ENCODE measurements around the gene MYL2. TPM values are rescaled to one million over a fixed set of nuclear protein-coding genes. Genes with fewer than 3 reads are reported as not detected.

The MYL2 gene
- total and polyA plus RNA-seq, 10 of the 15 experiments (the other 5 are each of a cell fraction or from before 2014, with no cell fraction given): 0.08 to 1.8 (median 0.57) TPM; not detected in 1

GRCh38 chr12:110885152-110885840 lies 35.1 kb downstream of the MYL2 start (continued):
- no peak for TF ChIP-seq E2F8 (IDR thresholded peaks at IDR 0.05; ENCODE audit: low read depth, partially characterized antibody)
- TF ChIP-seq TCF12 (IDR thresholded peaks at IDR 0.05; ENCODE audit: low read depth, low read length): no peak

- no peak for FAIRE-seq
- TF ChIP-seq PML (IDR thresholded peaks at IDR 0.05; ENCODE audit: low read length) (no peak), ATF3 (IDR thresholded peaks at IDR 0.05; ENCODE audit: borderline replicate concordance, extremely low read depth, low read depth, low read length) (no peak), SMAD1 (IDR thresholded peaks at IDR 0.05; ENCODE audit: low read depth, partially characterized antibody) (no peak), FOS (IDR thresholded peaks at IDR 0.05; ENCODE audit: borderline replicate concordance, extremely low read depth, insufficient read length) (no peak), ZNF217 (IDR thresholded peaks at IDR 0.05) (no peak), ZSCAN29 (IDR thresholded peaks at IDR 0.05) (no peak), KLF5 (IDR thresholded peaks at IDR 0.05; ENCODE audit: partially characterized antibody) (no peak), RFX5 (IDR thresholded peaks at IDR 0.05; ENCODE audit: low read depth, low read length) (no peak)
- TF ChIP-seq, protein P1, sequence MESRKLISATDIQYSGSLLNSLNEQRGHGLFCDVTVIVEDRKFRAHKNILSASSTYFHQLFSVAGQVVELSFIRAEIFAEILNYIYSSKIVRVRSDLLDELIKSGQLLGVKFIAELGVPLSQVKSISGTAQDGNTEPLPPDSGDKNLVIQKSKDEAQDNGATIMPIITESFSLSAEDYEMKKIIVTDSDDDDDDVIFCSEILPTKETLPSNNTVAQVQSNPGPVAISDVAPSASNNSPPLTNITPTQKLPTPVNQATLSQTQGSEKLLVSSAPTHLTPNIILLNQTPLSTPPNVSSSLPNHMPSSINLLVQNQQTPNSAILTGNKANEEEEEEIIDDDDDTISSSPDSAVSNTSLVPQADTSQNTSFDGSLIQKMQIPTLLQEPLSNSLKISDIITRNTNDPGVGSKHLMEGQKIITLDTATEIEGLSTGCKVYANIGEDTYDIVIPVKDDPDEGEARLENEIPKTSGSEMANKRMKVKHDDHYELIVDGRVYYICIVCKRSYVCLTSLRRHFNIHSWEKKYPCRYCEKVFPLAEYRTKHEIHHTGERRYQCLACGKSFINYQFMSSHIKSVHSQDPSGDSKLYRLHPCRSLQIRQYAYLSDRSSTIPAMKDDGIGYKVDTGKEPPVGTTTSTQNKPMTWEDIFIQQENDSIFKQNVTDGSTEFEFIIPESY (IDR thresholded peaks at IDR 0.05): no peak
- TF ChIP-seq, protein P2, sequence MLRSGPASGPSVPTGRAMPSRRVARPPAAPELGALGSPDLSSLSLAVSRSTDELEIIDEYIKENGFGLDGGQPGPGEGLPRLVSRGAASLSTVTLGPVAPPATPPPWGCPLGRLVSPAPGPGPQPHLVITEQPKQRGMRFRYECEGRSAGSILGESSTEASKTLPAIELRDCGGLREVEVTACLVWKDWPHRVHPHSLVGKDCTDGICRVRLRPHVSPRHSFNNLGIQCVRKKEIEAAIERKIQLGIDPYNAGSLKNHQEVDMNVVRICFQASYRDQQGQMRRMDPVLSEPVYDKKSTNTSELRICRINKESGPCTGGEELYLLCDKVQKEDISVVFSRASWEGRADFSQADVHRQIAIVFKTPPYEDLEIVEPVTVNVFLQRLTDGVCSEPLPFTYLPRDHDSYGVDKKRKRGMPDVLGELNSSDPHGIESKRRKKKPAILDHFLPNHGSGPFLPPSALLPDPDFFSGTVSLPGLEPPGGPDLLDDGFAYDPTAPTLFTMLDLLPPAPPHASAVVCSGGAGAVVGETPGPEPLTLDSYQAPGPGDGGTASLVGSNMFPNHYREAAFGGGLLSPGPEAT (IDR thresholded peaks at IDR 0.05; ENCODE audit: low read depth): no peak
Observed at GRCh38 chr12:110883251-110883650, 37.1 kb downstream of the MYL2 start.

More at GRCh38 chr12:110883251-110883650, 37.1 kb downstream of the MYL2 start:
- in situ Hi-C loops (cut with MboI) (no loop called here), intact Hi-C loops (cut with micrococcal nuclease; ENCODE audit: unreplicated experiment) (loop anchor here (10.0 kb wide), 1 partner anchor 348 kb away; no protein-coding TSS in a partner anchor)
- H4K20me1 ChIP-seq (ENCODE audit: control insufficient read depth, insufficient read depth): no peaks in the 10 kb centered on the region
- ATAC-seq (no peak), DNase-seq (ENCODE audit: low read depth, low spot score) (no peak)
- no peak overlapping the region for H3K4me3 ChIP-seq
- H3K36me3 ChIP-seq (ENCODE audit: control insufficient read depth in 2 of 2, insufficient read depth in 2 of 2, low read length in 1 of 2): no peaks in the 10 kb centered on the region
- H3K27ac ChIP-seq (ENCODE audit: control insufficient read depth, insufficient read depth): no peak overlapping the region
- H3K4me1 ChIP-seq (ENCODE audit: control insufficient read depth, insufficient read depth, low read length): no peaks in the 10 kb centered on the region
- H3K9me3 ChIP-seq (replicated peaks; ENCODE audit: control insufficient read depth, insufficient read depth, low read length): no peaks in the 10 kb centered on the region
- CTCF ChIA-PET: interaction anchor here (2.9 kb wide), 1 partner anchor 11 kb away, joined by 16 read pairs; no protein-coding TSS in a partner anchor
- SMC1A ChIA-PET (ENCODE audit: uncharacterized antibody, unreplicated experiment): interaction anchor here (0.6 to 1.3 kb wide), 2 partner anchors 53 to 178 kb away, joined by 3 to 4 read pairs; no protein-coding TSS in a partner anchor
- WGBS (ENCODE audit: insufficient coverage, insufficient replicate concordance, low lambda C conversion rate, missing lambda C conversion rate): 37% methylated on average over 4 of the region's 4 CpGs
- no peak overlapping the region for H3K4me2 ChIP-seq (ENCODE audit: control insufficient read depth, insufficient read depth)
- BruUV-seq (replicated peaks): no TSS peak
- H3K27me3 ChIP-seq (replicated peaks in 1 of 2; ENCODE audit: control insufficient read depth in 2 of 2, insufficient read depth in 2 of 2, low read length in 1 of 2): no peaks in the 10 kb centered on the region
- H3K79me2 ChIP-seq (ENCODE audit: control insufficient read depth, insufficient read depth, low read length): no peaks in the 10 kb centered on the region
- RAD21 ChIA-PET (ENCODE audit: unreplicated experiment): no interaction called here
- no peak overlapping the region for H2AFZ ChIP-seq (ENCODE audit: control insufficient read depth, low read depth, low read length)
- POLR2A ChIA-PET: interaction anchor here (1.2 kb wide), 1 partner anchor 179 kb away, joined by 3 read pairs; no protein-coding TSS in a partner anchor
- no peak overlapping the region for H3K9ac ChIP-seq (ENCODE audit: control insufficient read depth, insufficient read depth, low read length)

All from GM12878 (cell line).